RWPE2 (cell line): ENCODE results near the gene NF1.

Experiments
- ATAC-seq: fragments of 200-7000 bp; cut with Tn5 transposase; 3 replicates; pipeline ENCODE4 v1.9.1; 2021; ENCODE audit warnings: low read depth
- DNase-seq: peaks from one replicate; pipeline ENCODE4 v3.0.0-alpha.2; 2020; ENCODE audit warnings: low spot score
- H3K27ac ChIP-seq: fragments of 450-650 bp; 2 replicates; pipeline ENCODE4 v1.5.1; 2017; ENCODE audit warnings: mild to moderate bottlenecking; ENCODE audit not compliant: poor library complexity, severe bottlenecking
- H3K27me3 ChIP-seq: fragments of 250-450 bp; sonication (Bioruptor Pico); 2 replicates; pipeline ENCODE4 v1.5.1; 2021; ENCODE audit warnings: mild to moderate bottlenecking, moderate library complexity; ENCODE audit not compliant: insufficient read depth, poor library complexity, severe bottlenecking
- H3K36me3 ChIP-seq: fragments of 250-450 bp; sonication (Bioruptor Pico); 2 replicates; pipeline ENCODE4 v1.5.1; 2020; ENCODE audit warnings: low read depth, mild to moderate bottlenecking, moderate library complexity
- H3K4me1 ChIP-seq: fragments of 250-450 bp; sonication (Bioruptor Pico); 2 replicates; pipeline ENCODE4 v1.5.1; 2021; ENCODE audit warnings: mild to moderate bottlenecking, moderate library complexity; ENCODE audit not compliant: insufficient read depth, poor library complexity, severe bottlenecking
- H3K4me3 ChIP-seq: fragments of 250-450 bp; sonication (Bioruptor Pico); 2 replicates; pipeline ENCODE4 v1.5.1; 2021; ENCODE audit warnings: mild to moderate bottlenecking, moderate library complexity; ENCODE audit not compliant: severe bottlenecking
- H3K9me3 ChIP-seq: fragments of 250-450 bp; sonication (Bioruptor Pico); 2 replicates; pipeline ENCODE4 v1.5.1; 2021; ENCODE audit warnings: mild to moderate bottlenecking, moderate library complexity; ENCODE audit not compliant: severe bottlenecking
- TF ChIP-seq, protein P1 (sequence below): fragments of 450-650 bp; IDR thresholded peaks from one replicate; pipeline ENCODE4 v1.5.1; 2017; ENCODE audit warnings: mild to moderate bottlenecking, moderate library complexity; ENCODE audit not compliant: poor library complexity, severe bottlenecking

The NF1 gene

GRCh38 chr17:31313982-31314781 lies 219.4 kb downstream of the NF1 start, which contains the start of gene EVI2B:
Gene EVI2B, minus strand, starts transcription at chr17:31314054. Its CDS starts 8,445 bp downstream, at chr17:31305609.
- H3K27ac ChIP-seq = peak within 1 kb of the TSS; percentile 89
- H3K4me1 ChIP-seq = peaks cover 39% of the 10 kb centered on the region
- H3K36me3 ChIP-seq = 0 out of 2 replicates have a peak, but pooled peaks cover 12% of the 10 kb centered on the region
- ATAC-seq (peak; percentile 95), DNase-seq (no peak)
- no peak within 1 kb of the TSS for H3K4me3 ChIP-seq
- H3K9me3 ChIP-seq = no peaks in the 10 kb centered on the region
- TF ChIP-seq, protein P1, sequence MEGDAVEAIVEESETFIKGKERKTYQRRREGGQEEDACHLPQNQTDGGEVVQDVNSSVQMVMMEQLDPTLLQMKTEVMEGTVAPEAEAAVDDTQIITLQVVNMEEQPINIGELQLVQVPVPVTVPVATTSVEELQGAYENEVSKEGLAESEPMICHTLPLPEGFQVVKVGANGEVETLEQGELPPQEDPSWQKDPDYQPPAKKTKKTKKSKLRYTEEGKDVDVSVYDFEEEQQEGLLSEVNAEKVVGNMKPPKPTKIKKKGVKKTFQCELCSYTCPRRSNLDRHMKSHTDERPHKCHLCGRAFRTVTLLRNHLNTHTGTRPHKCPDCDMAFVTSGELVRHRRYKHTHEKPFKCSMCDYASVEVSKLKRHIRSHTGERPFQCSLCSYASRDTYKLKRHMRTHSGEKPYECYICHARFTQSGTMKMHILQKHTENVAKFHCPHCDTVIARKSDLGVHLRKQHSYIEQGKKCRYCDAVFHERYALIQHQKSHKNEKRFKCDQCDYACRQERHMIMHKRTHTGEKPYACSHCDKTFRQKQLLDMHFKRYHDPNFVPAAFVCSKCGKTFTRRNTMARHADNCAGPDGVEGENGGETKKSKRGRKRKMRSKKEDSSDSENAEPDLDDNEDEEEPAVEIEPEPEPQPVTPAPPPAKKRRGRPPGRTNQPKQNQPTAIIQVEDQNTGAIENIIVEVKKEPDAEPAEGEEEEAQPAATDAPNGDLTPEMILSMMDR = no peak
- H3K27me3 ChIP-seq = no peaks in the 10 kb centered on the region

- Histone ChIP-seq H3K9me3 (no peaks in the 10 kb centered on the region), H3K4me3 (no peak overlapping the region), H3K4me1 (peaks cover 39% of the 10 kb centered on the region), H3K36me3 (0 out of 2 replicates have a peak, but pooled peaks cover 12% of the 10 kb centered on the region), H3K27ac (peak overlapping the region; percentile 89), H3K27me3 (no peaks in the 10 kb centered on the region)
- ATAC-seq = no peak
- DNase-seq = no peak
- TF ChIP-seq, protein P1 = no peak
These were observed 220.0 kb downstream of the NF1 start for GRCh38 chr17:31314782-31315100.

DNA sequence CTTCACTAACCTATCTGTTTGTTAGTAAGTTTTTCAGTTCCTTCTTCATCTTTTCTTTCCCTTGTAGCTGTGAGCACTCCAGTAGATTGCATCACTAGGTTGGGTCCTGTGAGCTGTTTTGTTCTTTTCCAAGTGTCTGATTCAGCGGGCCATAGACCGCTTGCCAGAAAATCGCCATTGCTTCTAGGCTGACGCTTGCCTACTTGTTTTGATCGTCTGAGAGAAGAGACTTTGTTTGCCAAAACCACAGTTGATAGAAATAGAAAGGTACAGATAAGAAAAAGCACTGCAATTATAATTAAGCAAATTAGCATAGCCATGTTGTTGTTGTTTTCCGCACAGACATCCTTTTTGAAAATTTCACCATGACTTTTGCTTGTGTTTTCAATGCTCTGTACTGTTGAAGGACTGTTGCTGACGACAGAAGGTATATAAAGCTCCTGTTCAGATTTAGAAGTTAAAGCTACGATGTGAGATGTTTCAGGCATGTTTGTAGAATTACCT lies 223.6 kb downstream of the NF1 start:
- no peaks in the 10 kb centered on the region for H3K9me3 ChIP-seq
- H3K27me3 ChIP-seq = no peaks in the 10 kb centered on the region
- ATAC-seq (peak; percentile 40; the same call in 1 of the 3 replicates), DNase-seq (no peak)
- H3K4me1 ChIP-seq = peaks cover 46% of the 10 kb centered on the region
- TF ChIP-seq, protein P1 = no peak
- no peak overlapping the region for H3K4me3 ChIP-seq
- H3K27ac ChIP-seq = no peak overlapping the region
- H3K36me3 ChIP-seq = 0 out of 2 replicates have a peak, but pooled peaks cover 19% of the 10 kb centered on the region

- Histone ChIP-seq H3K36me3 (0 out of 2 replicates have a peak, but pooled peaks cover 19% of the 10 kb centered on the region), H3K4me3 (no peak overlapping the region), H3K27ac (no peak overlapping the region), H3K4me1 (peaks cover 39% of the 10 kb centered on the region), H3K27me3 (no peaks in the 10 kb centered on the region), H3K9me3 (no peaks in the 10 kb centered on the region)
- no peak for DNase-seq
- TF ChIP-seq, protein P1 = no peak
- ATAC-seq = no peak
These were observed 224.3 kb downstream of the NF1 start for GRCh38 chr17:31318851-31319661.
